HEK293T (cell line): ENCODE data around the gene SERPINI1.

Source experiments
- CTCF ChIA-PET: fragments of 350-600 bp; formaldehyde crosslinking; extraction: SDS; loops from one replicate; lab custom pipeline; 2021; ENCODE audit warnings: antibody characterized with exemption, inconsistent platforms; lab: Yijun Ruan, JAX
- POLR2A ChIA-PET: fragments of 350-600 bp; formaldehyde crosslinking; extraction: SDS; loops from one replicate; lab custom pipeline; 2020; ENCODE audit warnings: antibody characterized with exemption, inconsistent platforms; lab: Yijun Ruan, JAX
- DNase-seq: peaks from one replicate; pipeline ENCODE4 v3.0.0; 2012; ENCODE audit warnings: mixed read lengths; ENCODE audit errors: extremely low spot score
- ARNT ChIP-seq: fragments of 450-650 bp; IDR thresholded peaks from 2 replicates; pipeline ENCODE4 v1.6.1; 2017; ENCODE audit warnings: mild to moderate bottlenecking
- BHLHE40 ChIP-seq: fragments of 450-650 bp; IDR thresholded peaks from 2 replicates; pipeline ENCODE4 v1.6.1; 2016; ENCODE audit warnings: mild to moderate bottlenecking, moderate library complexity, borderline replicate concordance
- CTBP1 ChIP-seq: fragments of 450-650 bp; IDR thresholded peaks from 2 replicates; pipeline ENCODE4 v1.6.1; 2016; ENCODE audit warnings: borderline replicate concordance
- ELF4 ChIP-seq: fragments of 450-650 bp; IDR thresholded peaks from 2 replicates; pipeline ENCODE4 v1.6.1; 2017; ENCODE audit warnings: antibody characterized with exemption
- FOXA1 ChIP-seq: fragments of 450-650 bp; IDR thresholded peaks from 2 replicates; pipeline ENCODE4 v1.6.1; 2016; ENCODE audit warnings: mild to moderate bottlenecking
- FOXK2 ChIP-seq: fragments of 450-650 bp; IDR thresholded peaks from 2 replicates; pipeline ENCODE4 v1.6.1; 2016; ENCODE audit warnings: mild to moderate bottlenecking
- FOXM1 ChIP-seq: fragments of 450-650 bp; IDR thresholded peaks from 2 replicates; pipeline ENCODE4 v1.6.1; 2017; ENCODE audit warnings: mild to moderate bottlenecking, borderline replicate concordance
- HDGF ChIP-seq: fragments of 450-650 bp; IDR thresholded peaks from 2 replicates; pipeline ENCODE4 v1.6.1; 2017; ENCODE audit warnings: antibody characterized with exemption, borderline replicate concordance
- L3MBTL2 ChIP-seq: fragments of 450-650 bp; conservative IDR thresholded peaks from 2 replicates; pipeline ENCODE4 v1.6.1; 2016; ENCODE audit warnings: mild to moderate bottlenecking
- LEF1 ChIP-seq: fragments of 450-650 bp; IDR thresholded peaks from 2 replicates; pipeline ENCODE4 v1.6.1; 2017; ENCODE audit warnings: mild to moderate bottlenecking, borderline replicate concordance
- NFRKB ChIP-seq: fragments of 450-650 bp; IDR thresholded peaks from 2 replicates; pipeline ENCODE4 v1.6.1; 2016; ENCODE audit warnings: mild to moderate bottlenecking, moderate library complexity
- PKNOX1 ChIP-seq: fragments of 450-650 bp; IDR thresholded peaks from 2 replicates; pipeline ENCODE4 v1.6.1; 2016
- SP1 ChIP-seq: fragments of 450-650 bp; IDR thresholded peaks from 2 replicates; pipeline ENCODE4 v1.6.1; 2017
- SUZ12 ChIP-seq: fragments of 450-650 bp; IDR thresholded peaks from 2 replicates; pipeline ENCODE4 v1.6.1; 2016; ENCODE audit warnings: mild to moderate bottlenecking
- TARDBP ChIP-seq: fragments of 450-650 bp; IDR thresholded peaks from 2 replicates; pipeline ENCODE4 v1.6.1; 2016
- ZNF384 ChIP-seq: fragments of 450-650 bp; IDR thresholded peaks from 2 replicates; pipeline ENCODE4 v1.6.1; 2016

The SERPINI1 gene

GRCh38 chr3:167731393-167731792 is 4.1 kb upstream of the SERPINI1 start:
- CTCF ChIA-PET, result no interaction called here

GRCh38 chr3:167732313-167733065 is 3.0 kb upstream of the SERPINI1 start:
- TF ChIP-seq ARNT, result no peak
- TF ChIP-seq TARDBP, result no peak
- no peak for TF ChIP-seq PKNOX1
- TF ChIP-seq CTBP1, result no peak
- no peak for TF ChIP-seq FOXA1
- no peak for TF ChIP-seq ZNF384
- no peak for TF ChIP-seq L3MBTL2
- no peak for TF ChIP-seq FOXM1
- no peak for TF ChIP-seq SUZ12
- no peak for TF ChIP-seq FOXK2
- TF ChIP-seq LEF1, result no peak
- TF ChIP-seq BHLHE40, result no peak
- no peak for TF ChIP-seq HDGF
- no peak for TF ChIP-seq SP1
- TF ChIP-seq ELF4, result no peak
- no peak for TF ChIP-seq NFRKB
- ChIA-PET POLR2A (no interaction called here), CTCF (no interaction called here)
- no peak for DNase-seq

More at GRCh38 chr3:167731393-167731792, 4.1 kb upstream of the SERPINI1 start:
- no peak for DNase-seq
- no peak for TF ChIP-seq CTBP1
- no peak for TF ChIP-seq TARDBP
- TF ChIP-seq FOXK2, result no peak
- POLR2A ChIA-PET, result no interaction called here

- no peak for DNase-seq
- POLR2A ChIA-PET, result no interaction called here
- no peak for TF ChIP-seq TARDBP
- no peak for TF ChIP-seq NFRKB
- no peak for TF ChIP-seq HDGF
- no peak for TF ChIP-seq LEF1
- TF ChIP-seq ZNF384, result no peak
- no peak for TF ChIP-seq FOXM1
- no peak for TF ChIP-seq FOXA1
- TF ChIP-seq CTBP1, result no peak
- TF ChIP-seq L3MBTL2, result no peak
- no peak for TF ChIP-seq SUZ12
- no peak for TF ChIP-seq ARNT
- CTCF ChIA-PET, result interaction anchor here (0.6 kb wide), 1 partner anchor 625 kb away, joined by 3 read pairs; no protein-coding TSS in a partner anchor
Observed at GRCh38 chr3:167733961-167734497, 1.5 kb upstream of the SERPINI1 start.

GRCh38 chr3:167734498-167735232 is 856 bp upstream of the SERPINI1 start, which contains the start of gene PDCD10:
Gene PDCD10 (minus strand): TSS chr3:167734892. CDS start chr3:167720157, 14,735 bp downstream.
- peak; percentile 84 for DNase-seq
- ChIA-PET CTCF (interaction anchor here (0.6 kb wide), 1 partner anchor 624 kb away, joined by 3 read pairs; no protein-coding TSS in a partner anchor), POLR2A (no interaction called here)
- TF ChIP-seq PKNOX1 (peak; percentile 71), NFRKB (no peak), L3MBTL2 (peak; percentile 67), ELF4 (0 out of 2 replicates have a peak, but pooled peaks have one; percentile 28), SUZ12 (peak; percentile 78), HDGF (peak; percentile 89; the same call in 1 of the 2 replicates), SP1 (no peak), FOXK2 (no peak)

- CTCF ChIA-PET, result interaction anchor here (1.1 kb wide), 1 partner anchor 11 kb away, joined by 3 read pairs; no protein-coding TSS in a partner anchor
- DNase-seq, result no peak
- TF ChIP-seq CTBP1 (no peak), SUZ12 (no peak), SP1 (no peak), FOXM1 (no peak), ARNT (no peak), BHLHE40 (no peak), HDGF (no peak), L3MBTL2 (no peak), NFRKB (no peak), ELF4 (no peak)
- POLR2A ChIA-PET, result interaction anchor here (1.2 kb wide), 2 partner anchors 13 to 47 kb away, joined by 3 to 4 read pairs; no protein-coding TSS in a partner anchor
Observed at GRCh38 chr3:167736264-167736787, 805 bp downstream of the SERPINI1 start.

GRCh38 chr3:167736997-167737396 is 1.5 kb downstream of the SERPINI1 start:
- TF ChIP-seq SUZ12 (no peak), NFRKB (no peak), FOXK2 (no peak), ZNF384 (no peak), CTBP1 (no peak), FOXM1 (no peak)
- ChIA-PET POLR2A (no interaction called here), CTCF (no interaction called here)
- DNase-seq, result no peak
